ENCODE results near the gene OCIAD1.
A peak's percentile ranks its signal among the peaks of the same experiment; 100 is the strongest.
"Not testable (repeated sequence)": the region's sequence is repeated elsewhere in the genome, so short reads cannot be mapped to it uniquely, and the experiment has no call there.

OCIAD1 gene, protein sequence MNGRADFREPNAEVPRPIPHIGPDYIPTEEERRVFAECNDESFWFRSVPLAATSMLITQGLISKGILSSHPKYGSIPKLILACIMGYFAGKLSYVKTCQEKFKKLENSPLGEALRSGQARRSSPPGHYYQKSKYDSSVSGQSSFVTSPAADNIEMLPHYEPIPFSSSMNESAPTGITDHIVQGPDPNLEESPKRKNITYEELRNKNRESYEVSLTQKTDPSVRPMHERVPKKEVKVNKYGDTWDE

DNA sequence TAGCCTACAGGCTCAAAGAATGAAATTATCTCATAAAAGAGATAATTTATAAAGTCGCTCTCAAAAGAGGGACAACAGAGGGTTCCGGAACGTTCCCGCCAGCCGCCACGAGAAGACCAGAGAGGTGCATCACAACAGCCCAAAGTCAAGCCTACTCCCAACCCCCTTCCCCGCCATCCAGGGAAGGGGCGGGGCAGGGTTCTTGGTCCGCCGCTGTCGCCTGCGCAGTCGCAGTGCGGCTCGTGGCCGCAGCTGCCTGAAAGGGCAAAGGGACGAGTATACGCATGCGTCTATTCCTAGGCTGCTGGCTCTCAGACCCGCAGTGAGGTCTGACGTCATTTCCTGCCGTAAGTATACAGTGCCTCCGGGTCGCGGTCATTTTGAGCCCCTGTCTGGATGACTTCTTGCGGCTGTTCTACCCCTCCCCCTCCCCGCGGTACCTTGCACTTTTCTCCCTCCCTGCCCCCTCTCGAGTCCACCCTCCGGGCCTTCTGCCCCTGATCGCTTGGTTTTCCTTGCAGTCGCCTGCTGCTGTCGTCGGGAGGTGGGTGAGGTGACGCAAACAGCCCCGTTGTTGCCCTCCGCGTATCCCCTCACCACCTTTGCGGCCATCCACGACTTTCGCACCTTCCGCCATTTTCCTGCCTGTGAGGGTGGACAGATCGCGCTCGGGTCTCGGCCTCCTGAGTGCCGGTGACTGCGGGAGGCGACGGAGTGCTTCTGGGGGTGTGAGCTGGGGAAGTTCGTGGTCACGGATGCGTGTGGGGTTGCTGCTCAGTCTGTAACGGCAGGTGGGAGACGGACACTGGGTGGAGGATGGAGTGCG lies at the start of gene OCIAD1:
Gene OCIAD1, plus strand, starts transcription at position 383 of the 826 bp plus-strand sequence. CDS start 1,537 bp downstream, outside the sequence.
- DNase-seq, result peak; percentile 98

DNA sequence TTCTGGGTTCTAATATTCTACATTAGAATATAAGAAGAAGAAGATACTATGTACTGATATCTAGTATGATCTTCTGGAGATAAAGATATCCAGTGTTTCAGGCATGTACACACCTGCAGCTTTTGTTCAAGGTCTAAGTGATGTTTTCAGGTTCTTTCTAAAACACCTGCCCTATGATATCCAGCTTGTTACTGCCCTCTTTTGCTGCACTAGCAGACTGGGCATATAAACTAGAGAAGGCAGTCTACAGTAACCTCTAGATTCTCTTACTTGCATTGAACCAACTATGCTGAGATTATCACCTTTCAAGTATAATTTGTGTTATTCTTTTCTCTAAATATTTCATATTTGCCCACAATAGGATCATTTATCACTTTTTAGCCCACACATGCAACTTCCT lies 48.9 kb upstream of the OCIAD1 start:
- no peak for DNase-seq

DNA sequence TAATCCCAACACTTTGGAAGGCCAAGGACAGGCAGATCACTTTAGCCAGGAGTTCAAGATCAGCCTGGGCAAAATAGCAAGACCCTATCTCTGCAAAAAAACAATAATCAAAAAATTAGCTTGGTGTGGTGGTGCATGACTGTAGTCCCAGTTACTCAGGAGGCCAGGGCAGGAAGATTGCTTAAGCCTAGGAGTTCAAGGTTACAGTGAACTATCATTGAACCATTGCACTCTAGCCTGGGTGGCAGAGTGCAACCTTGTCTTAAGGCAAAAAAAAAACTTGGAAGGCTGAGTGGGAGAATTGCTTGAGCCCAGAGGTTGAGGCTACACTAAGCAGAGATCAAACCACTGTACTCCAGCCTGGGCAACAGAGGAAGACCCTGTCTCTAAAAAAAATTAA lies 45.6 kb upstream of the OCIAD1 start:
- DNase-seq, result no peak

DNA sequence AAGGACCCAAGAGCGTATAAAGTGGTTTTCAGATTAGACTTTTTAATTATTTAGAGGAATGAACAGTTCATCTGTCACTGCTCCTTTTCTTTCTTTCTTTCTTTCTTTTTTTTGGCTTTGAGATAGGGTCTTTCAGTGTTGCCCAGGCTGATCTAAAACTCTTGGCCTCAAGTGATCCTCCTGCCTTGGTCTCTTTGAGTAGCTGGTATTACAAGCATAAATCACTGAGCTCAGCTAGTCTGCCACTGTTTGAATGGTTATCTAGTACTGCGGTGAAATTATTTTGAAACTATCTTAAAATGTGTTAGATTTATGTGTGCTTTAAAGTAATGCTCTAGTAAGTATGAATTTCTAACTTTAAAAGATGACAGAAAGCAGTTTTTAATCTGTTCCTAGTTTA lies 44.3 kb upstream of the OCIAD1 start:
- no peak for DNase-seq

DNA sequence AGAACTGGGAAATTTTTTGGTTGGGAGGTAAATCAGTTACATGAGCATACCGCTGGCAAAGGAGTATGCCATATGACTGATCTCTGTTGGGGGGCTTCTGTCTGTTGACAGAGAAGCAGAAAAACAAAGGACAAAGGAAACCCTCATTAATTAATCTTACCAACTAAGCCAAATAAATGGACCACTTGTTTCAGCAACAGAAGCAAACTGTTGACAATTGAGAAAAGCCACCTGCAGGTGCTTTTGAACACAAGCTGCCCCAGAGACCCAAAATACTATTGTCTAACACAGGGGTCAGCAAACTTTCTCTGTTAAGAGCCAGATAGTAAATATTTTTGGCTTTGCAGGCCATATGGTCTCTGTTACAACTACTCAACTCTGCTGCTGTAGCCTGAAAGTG lies 43.8 kb upstream of the OCIAD1 start:
- no peak for DNase-seq

DNA sequence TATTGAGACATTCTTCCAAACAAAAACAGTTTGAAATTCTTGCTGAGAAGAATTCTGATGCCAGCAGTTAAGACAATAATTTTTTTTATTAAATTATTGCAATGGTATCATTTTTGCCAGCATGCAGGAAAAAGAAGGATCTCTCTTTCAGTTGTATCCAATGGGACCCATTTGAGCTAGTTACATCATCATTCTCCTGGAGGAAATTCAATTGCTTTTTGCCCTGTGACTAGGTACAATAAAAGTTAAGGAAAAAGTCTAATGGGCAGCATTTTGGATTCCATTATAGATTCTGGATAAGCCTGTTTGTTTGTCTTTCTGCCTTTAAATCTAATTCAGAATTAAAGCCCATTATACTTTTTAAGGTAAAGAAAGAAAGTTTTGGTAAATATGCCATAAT lies 40.3 kb upstream of the OCIAD1 start:
- DNase-seq, result no peak

DNA sequence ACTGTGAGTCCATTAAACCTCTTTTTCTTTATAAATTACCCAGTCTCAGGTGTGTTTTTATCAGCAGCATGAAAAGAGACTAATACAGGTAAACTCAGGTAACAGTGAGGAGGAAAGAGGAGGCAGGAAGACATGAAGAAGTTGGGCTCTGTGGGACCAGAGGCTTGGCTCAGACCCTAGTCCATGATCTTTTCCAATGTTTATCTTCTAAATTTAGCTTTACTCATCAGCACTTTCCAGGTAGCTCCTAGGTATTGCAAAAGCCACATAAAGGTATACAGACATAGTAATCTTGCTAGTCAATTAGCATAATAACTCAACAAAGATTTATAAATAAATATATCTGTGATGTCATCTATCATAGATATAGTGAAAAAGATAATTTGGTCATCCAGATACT lies 39.6 kb upstream of the OCIAD1 start:
- DNase-seq, result no peak

DNA sequence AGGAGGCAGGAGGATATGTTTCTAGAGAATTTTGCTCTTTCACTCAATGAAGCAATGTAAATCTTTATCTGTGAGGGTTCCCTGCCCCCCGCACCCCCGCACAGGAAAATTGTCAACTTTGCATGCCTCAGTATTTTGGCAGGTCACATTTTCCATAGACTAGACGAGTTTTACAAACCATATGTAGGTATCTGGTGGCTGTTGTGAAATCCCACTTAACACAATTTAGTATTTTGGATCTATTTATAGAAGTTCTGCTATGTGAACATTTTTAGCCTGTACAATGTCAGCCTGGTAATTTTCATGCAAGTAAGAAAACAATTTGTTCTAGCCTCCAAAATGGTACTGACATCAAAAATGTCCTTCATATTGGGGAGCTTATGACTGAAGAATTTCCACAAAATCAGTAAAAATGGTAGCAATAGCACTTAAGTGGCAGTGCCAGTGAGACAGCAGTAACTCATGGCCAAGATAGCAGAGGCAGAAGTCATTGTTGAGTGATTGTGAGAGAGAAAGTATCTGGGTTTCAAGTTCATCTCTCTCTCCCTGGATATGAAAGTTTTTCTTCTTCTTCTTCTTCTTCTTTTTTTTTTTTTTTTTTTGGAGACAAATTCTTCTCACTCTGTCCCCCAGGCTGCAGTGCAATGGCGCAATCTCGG lies 38.4 kb upstream of the OCIAD1 start:
- no peak for DNase-seq

DNA sequence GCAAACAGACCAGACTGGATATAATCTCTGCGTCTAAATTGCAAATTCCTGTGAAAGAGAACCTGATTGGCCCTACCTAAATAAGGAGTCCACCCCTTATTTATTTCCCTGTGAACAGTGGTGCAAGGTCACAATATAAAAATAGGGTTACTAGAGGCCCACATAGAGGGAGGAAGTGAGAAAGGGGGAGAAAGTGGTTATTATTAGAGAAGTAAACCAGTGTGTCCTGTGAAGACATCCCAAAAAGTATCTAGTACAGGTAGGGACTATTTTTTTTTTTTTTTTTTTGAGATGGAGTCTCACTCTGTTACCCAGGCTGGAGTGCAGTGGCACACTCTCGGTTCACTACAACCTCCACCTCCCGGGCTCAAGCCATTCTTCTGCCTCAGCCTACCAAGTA lies 35.8 kb upstream of the OCIAD1 start:
- DNase-seq, result no peak

DNA sequence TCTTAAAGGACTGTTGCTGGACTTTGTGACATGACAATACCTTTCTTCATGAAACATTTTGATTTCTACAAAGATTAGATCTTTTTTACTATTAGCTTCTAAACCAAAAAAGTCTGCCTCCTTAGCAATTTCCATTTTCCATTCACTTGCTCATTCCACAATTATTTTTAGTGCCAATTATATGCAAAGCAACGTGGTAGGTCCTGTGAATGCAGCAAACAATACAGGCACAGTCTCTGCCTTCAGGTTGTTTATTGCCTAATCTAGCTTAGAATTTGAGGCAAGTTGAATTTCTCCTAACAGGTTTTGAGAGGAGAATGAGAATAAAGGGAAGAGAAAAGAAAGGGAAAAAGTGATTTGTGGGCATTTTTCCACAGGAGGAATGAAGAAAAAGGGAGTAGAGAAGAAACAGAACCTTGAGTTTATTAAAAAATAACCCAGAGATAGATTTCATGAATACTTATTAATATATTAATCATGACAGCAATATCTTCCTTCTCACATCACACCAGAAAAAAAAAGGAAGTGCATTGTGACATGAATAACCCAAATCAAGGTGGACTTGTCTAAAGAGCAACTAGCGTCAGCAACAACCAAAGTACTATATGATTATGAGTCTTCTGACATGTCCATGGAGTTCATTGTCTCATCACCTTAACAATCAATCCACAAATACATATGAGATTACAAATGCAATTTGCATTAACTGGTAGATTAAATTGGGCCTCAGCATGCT lies 34.5 kb upstream of the OCIAD1 start:
- DNase-seq, result no peak

DNA sequence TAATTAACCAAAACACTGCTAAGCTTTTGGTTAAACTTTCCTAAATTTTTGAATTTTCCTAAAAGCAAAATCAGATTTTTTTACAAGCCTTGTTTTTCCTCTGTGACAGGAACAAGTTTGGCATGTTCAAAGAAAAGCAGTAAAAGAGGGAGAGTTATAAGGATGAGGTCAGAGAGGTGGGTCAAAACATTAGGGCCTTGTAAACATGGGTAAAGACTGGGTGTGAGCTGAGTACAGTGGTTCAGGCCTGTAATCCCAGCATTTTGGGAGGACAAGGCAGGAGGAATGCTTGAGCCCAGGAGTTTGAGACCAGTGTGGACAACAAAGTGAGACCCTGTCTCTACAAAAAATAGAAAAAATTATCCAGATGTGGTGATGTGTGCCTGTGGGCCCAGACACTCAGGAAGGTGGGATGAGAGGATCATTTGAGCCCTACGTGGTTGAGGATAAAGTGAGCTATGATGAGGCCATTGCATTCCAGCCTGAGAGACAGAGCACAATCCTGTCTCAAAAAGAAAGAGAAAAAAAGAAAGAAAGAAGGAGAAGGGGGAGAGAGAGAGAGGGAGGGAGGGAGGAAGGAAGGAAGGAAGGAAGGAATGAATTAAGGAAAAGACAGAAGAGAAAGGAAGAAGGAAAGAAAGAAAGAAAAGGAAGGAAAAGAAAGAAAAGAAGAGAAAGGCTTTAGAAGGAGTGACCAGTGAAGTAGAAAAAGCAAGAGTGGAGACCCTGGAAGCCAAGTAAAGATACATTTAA lies 33.8 kb upstream of the OCIAD1 start:
- DNase-seq, result no peak

DNA sequence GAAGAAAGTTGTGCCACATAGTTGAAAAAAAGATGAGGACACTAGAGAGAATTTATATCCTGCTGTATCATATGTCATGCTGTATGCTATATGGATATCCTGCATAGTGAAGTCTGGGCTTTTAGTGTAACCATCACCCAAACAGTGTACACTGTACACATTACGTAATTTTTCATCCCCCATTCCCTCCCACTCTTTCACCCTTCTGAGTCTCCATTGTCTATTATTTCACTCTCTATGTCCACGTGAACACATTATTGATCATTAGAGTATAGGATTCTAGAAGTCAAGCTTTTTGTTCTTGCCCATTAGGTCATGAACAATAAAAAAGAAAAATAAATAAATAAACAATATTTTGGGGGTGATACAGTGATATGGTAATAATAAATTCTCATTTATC lies 32.8 kb upstream of the OCIAD1 start:
- no peak for DNase-seq

DNA sequence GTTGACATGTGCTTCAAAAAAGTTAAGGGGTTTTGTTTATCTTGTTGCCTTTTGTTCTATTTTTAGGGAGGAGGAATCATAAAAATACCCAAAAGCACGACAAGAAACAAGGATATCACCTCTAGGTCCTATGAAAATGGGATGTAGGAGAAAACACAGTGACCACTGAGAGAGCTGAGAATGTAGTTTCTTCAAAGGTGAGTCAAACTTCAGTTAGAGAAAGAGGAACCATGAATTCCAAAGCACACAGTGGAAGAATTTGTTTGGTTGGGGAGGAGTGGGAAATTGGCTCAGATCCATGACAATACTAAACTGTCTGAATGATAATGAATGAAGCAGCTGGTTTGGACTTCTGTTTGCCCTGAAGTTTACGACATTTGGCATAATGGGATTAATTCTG lies 31.7 kb upstream of the OCIAD1 start:
- DNase-seq, result no peak

DNA sequence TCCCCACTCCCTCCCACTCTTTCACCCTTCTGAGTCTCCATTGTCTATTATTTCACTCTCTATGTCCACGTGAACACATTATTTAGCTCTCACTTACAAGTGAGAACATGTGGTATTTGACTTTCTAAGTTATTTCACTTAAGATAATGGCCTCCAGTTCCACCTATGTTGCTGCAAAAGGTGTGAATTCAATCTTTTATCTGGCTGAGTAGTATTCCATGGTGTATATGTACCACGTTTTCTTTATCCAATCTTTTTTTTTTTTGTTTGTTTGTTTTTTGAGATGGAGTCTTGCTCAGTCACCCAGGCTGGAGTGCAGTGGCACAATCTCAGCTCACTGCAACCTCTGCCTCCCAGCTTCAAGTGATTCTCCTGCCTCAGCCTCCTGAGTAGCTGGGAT lies 30.7 kb upstream of the OCIAD1 start:
- DNase-seq, result not testable (repeated sequence)

DNA sequence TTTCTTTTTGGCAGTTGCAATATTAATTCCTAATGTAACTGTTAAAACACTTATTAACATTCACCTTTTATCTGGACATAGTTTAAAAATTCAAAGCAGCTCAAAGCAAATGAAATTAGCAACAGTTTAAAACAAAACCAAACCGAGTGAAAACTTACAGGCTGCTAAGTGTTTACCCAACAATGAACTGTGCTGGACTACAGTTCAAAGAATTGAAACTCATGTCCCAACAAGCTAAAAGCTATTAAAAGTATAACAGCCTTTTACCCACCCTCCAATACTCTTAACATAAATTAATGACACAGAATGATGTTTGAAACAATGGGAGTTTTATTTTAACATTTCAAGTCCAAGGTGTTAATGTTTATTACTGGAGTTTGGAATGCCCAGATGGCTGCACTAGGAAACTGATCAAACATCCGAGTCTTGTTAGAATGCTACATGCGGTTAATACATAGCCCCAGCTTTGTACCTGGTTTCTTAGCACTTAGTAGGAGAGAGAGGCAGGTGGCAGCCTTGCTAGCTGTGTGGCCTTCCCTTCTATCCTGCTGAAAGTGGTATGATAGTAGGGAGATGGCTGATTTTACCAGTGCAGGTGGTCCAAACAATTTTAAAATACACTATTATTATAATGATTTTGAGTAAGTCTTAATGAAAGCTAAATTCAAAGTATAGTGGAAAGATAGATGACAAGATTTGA lies 29.7 kb upstream of the OCIAD1 start:
- DNase-seq, result no peak

DNA sequence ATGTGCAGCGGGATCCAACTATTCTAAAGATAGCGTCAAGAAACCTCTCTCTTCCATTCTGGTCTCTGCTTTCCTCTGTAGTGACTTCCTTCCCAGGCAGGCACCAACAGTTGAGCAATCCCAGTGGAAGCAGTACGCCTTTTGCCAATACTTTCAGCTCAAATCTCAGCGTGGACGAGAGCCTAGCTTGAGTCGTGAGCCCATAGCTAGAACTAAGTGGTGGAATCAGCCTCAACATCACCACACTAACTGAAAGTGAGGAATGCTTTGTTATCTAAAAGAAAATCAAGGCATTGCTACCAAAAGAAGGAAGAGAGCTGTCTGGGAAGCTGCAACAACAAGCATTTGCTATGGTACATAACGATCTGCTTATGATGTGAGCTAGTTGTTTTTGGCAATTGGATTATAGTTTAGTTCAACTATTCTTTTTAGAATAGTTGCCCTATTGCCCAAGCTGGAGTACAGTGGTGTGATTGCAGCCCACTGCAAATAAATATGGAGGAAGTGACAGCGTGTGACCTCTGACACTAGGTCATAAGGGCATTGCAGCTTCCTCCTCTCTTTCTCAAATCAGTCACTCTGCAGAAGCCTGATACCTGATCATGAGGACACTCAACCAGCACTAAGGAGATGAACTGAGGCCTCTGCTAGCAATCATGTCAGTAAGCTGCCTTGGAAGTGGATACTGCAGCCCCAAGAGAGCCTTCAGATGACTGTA lies 26.1 kb upstream of the OCIAD1 start:
- no peak for DNase-seq

DNA sequence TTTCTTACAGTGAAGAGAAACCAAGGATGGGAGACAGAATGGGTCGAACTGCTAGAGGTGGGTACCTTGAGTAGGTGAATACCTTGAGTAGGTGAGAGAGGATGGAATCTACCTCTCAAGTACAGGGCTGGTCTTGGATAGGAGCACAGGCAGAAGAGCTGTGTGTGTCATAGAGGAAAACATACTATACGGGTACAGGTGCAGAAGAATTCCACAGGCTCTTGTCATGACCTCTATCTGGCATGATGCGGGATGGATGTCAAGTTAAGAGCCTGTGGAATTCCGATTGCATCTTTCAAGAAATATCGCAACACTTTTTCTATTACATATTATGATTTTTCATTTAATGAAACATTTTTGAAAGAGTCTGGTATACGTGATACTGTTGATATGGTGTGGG lies 18.0 kb upstream of the OCIAD1 start:
- DNase-seq, result no peak

DNA sequence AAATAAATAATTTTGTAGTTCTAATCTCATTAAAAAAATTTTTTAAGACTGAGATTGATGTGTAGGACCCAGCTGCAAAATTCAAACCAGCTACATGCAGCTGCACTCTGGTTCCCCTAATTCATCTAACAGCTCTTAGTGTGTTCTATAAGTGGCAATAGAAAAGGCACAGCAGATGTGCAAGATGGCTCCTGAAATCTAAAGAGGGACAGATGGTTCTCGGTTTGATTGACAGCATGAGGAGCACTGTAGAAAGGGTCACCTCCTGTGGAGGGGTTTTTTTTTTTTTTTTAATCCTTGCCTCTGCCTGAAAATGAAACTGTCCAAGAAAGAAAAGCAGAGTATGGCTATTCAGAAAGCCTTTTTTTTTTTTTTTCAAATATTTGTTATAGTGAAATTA lies 16.9 kb upstream of the OCIAD1 start:
- DNase-seq, result no peak

DNA sequence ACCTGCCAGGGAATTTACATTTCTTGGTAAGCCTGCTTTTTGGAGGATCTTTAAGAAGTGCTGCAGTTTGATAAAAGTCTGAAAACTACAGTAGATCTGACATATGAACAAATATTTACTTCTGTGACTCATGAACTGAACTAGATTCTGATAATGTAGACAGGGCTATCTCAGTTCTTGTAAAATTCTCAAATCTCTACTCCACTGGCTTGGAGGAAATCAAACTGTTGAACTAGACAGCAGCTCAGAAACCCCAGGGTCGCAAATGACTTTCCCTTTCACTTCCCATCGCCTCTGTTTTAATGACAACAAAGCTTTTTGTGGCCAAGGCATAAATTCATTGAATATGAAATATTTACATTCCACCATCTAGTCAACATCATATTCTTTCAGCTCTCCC lies 15.4 kb upstream of the OCIAD1 start:
- no peak for DNase-seq

DNA sequence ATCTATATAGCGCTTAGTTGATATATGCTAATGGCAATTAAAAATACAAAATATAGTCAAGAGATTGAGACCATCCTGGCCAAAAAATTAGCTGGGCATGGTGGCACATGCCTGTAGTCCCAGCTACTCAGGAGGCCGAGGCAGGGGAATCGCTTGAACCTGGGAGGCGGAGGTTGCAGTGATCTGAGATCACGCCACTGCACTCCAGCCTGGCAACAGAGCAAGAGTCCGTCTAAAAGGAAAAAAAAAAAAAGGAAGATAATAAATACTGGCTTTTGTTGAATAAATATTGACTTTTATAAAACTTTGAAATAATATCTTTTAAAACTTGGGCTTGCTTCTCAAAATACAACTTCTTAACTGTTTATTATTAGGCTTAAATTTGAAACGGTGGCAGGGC lies 14.6 kb upstream of the OCIAD1 start:
- not testable (repeated sequence) for DNase-seq

DNA sequence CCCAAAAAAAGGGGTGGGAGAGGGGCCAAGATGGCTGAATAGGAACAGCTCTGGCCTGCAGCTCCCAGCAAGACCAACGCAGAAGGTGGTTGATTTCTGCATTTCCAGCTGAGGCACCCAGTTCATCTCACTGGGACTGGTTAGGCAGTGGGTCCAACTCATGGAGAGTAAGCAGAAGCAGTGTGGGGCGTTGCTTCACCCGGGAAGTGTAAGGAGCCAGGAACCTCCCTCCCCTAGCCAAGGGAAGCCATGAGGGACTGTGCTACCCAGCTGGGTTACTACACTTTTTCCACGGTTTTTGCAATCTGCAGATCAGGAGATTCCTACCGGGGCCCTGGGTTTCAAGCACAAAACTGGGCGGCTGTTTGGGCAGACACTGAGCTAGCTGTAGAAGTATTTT lies 13.9 kb upstream of the OCIAD1 start:
- DNase-seq, result no peak

Measured in T1000 (cell line).